Activated CD4-positive, alpha-beta T cell treated with anti-CD3 and anti-CD28 coated beads for 36 hours (primary cell): Measurements from ENCODE around the gene UBFD1. TPM values are rescaled to one million over a fixed set of nuclear protein-coding genes. Genes with fewer than 3 reads are reported as not detected.
"Not testable (repeated sequence)": the region's sequence is repeated elsewhere in the genome, so short reads cannot be mapped to it uniquely, and the experiment has no call there.

Experiments
- ATAC-seq: fragments of 200-7000 bp; cut with Tn5 transposase; one replicate; pipeline ENCODE4 v1.10.0; 2021; ENCODE audit warnings: mild to moderate bottlenecking, moderate library complexity
- CTCF ChIA-PET: fragments of 350-600 bp; sonication (Branson Sonifier 250); formaldehyde crosslinking; loops from one replicate; lab custom pipeline; 2021; ENCODE audit warnings: antibody characterized with exemption; lab: Charles Lee
- POLR2A ChIA-PET: fragments of 350-600 bp; sonication (Branson Sonifier 250); formaldehyde crosslinking; loops from one replicate; lab custom pipeline; 2021; ENCODE audit warnings: antibody characterized with exemption, inconsistent platforms; lab: Charles Lee
- DNase-seq: peaks from one replicate; pipeline ENCODE4 v3.0.0-alpha.2; 2020
- H3K27ac Mint-ChIP-seq: one replicate; pipeline ENCODE4 v1.8.0; 2021; ENCODE audit warnings: mixed read lengths
- H3K27me3 Mint-ChIP-seq: one replicate; pipeline ENCODE4 v1.8.0; 2021; ENCODE audit warnings: mixed read lengths
- H3K36me3 Mint-ChIP-seq: one replicate; pipeline ENCODE4 v1.8.0; 2021; ENCODE audit warnings: low read depth, mixed read lengths
- H3K4me1 Mint-ChIP-seq: one replicate; pipeline ENCODE4 v1.8.0; 2021; ENCODE audit warnings: mixed read lengths
- H3K4me3 Mint-ChIP-seq: one replicate; pipeline ENCODE4 v1.8.0; 2021; ENCODE audit warnings: mild to moderate bottlenecking, moderate library complexity, mixed read lengths
- H3K9me3 Mint-ChIP-seq: one replicate; pipeline ENCODE4 v1.8.0; 2021; ENCODE audit warnings: low read depth, mixed read lengths
- intact Hi-C, 2 experiments: fragments of 100-400 bp; cut with DNase I in 1 of 2; cut with micrococcal nuclease in 1 of 2; formaldehyde crosslinking; loops; one replicate each; pipeline versions ENCODE4 v1.14.2 to v1.15.1; 2022 to 2024; cut with DNase I, micrococcal nuclease
- total RNA-seq, 2 experiments: library from RNA; stranded (reverse); gene quantifications; one replicate each; pipeline ENCODE4 v1.2.3, GENCODE V29; 2021

Gene UBFD1
- 10 to 100 TPM; 56.8 to 57.2 TPM for total RNA-seq

GRCh38 chr16:23556881-23557778 is at the start of gene UBFD1, which contains the start of gene EARS2:
Gene UBFD1, plus strand, starts transcription at chr16:23557727. Its CDS starts 16 bp downstream, at chr16:23557743.
Gene EARS2, minus strand, starts transcription at chr16:23557350. Its CDS starts 7 bp downstream, at chr16:23557343.
- POLR2A ChIA-PET: interaction anchor here (0.9 to 1.5 kb wide), 6 partner anchors 13 to 52 kb away, joined by 3 to 5 read pairs (median 4); no protein-coding TSS in a partner anchor
- Mint-ChIP-seq H3K36me3 (peaks cover 30% of the 10 kb centered on the region), H3K27me3 (no peaks in the 10 kb centered on the region), H3K4me1 (peaks cover 34% of the 10 kb centered on the region), H3K27ac (peak within 1 kb of the TSS; percentile 94), H3K9me3 (no peaks in the 10 kb centered on the region), H3K4me3 (peak within 1 kb of the TSS; percentile 94)
- ATAC-seq (peak; percentile 92), DNase-seq (peak; percentile 99)
- CTCF ChIA-PET: interaction anchor here (0.8 to 1.5 kb wide), 4 partner anchors 36 to 95 kb away, joined by 3 to 9 read pairs (median 3); partner anchors contain the start of gene NDUFAB1
- intact Hi-C loops: loop anchor here (1.0 to 5.0 kb wide), 12 partner anchors 39 to 1604 kb away; partner anchors contain the start of genes DCTN5 (in 2 of the 2), NDUFAB1 (in 2 of the 2), PALB2 (in 2 of the 2) and COG7 (in 1 of the 2)

- CTCF ChIA-PET: no interaction called here
- DNase-seq (no peak), ATAC-seq (no peak)
- Mint-ChIP-seq H3K4me3 (peak overlapping the region; percentile 89), H3K27me3 (no peaks in the 10 kb centered on the region), H3K36me3 (peaks cover 25% of the 10 kb centered on the region), H3K4me1 (peaks cover 55% of the 10 kb centered on the region), H3K9me3 (no peaks in the 10 kb centered on the region), H3K27ac (peak overlapping the region; percentile 68)
- intact Hi-C loops: loop anchor here in 1 of 2 experiments (2.0 kb wide), 1 partner anchor 88 kb away; the partner anchor contains the start of gene NDUFAB1
- POLR2A ChIA-PET: no interaction called here
These were observed 48.7 kb upstream of the UBFD1 start for GRCh38 chr16:23508589-23509440.

GRCh38 chr16:23509441-23509754 is 48.1 kb upstream of the UBFD1 start:
- POLR2A ChIA-PET: no interaction called here
- H3K27ac Mint-ChIP-seq: peak overlapping the region; percentile 68
- DNase-seq: no peak
- H3K9me3 Mint-ChIP-seq: no peaks in the 10 kb centered on the region
- H3K4me3 Mint-ChIP-seq: peak overlapping the region; percentile 89
- ATAC-seq: no peak
- H3K36me3 Mint-ChIP-seq: peaks cover 27% of the 10 kb centered on the region
- CTCF ChIA-PET: no interaction called here
- intact Hi-C loops: loop anchor here in 1 of 2 experiments (2.0 kb wide), 1 partner anchor 87 kb away; the partner anchor contains the start of gene NDUFAB1
- no peaks in the 10 kb centered on the region for H3K27me3 Mint-ChIP-seq
- peaks cover 49% of the 10 kb centered on the region for H3K4me1 Mint-ChIP-seq

- DNase-seq (peak; percentile 48), ATAC-seq (peak; percentile 16)
- ChIA-PET POLR2A (interaction anchor here (0.7 kb wide), 1 partner anchor 168 kb away, joined by 6 read pairs; no protein-coding TSS in a partner anchor), CTCF (interaction anchor here (0.6 kb wide), 1 partner anchor 566 kb away, joined by 3 read pairs; no protein-coding TSS in a partner anchor)
- Mint-ChIP-seq H3K4me1 (peaks cover 49% of the 10 kb centered on the region), H3K27ac (peak overlapping the region; percentile 76), H3K4me3 (peak overlapping the region; percentile 89), H3K27me3 (no peaks in the 10 kb centered on the region), H3K9me3 (no peaks in the 10 kb centered on the region), H3K36me3 (peaks cover 29% of the 10 kb centered on the region)
- intact Hi-C loops: loop anchor here (1.0 to 2.0 kb wide), 6 partner anchors 48 to 360 kb away; partner anchors contain the start of genes NDUFAB1 (in 2 of the 2), COG7 (in 1 of the 2), DCTN5 (in 1 of the 2) and EARS2 (in 1 of the 2)
These were observed 47.8 kb upstream of the UBFD1 start for GRCh38 chr16:23509782-23510163.

GRCh38 chr16:23510164-23510914 is 47.2 kb upstream of the UBFD1 start, which contains the start of gene GGA2:
Gene GGA2, minus strand, starts transcription at chr16:23510494. Its CDS starts 83 bp downstream, at chr16:23510411.
- Mint-ChIP-seq H3K27ac (peak within 1 kb of the TSS; percentile 78), H3K27me3 (no peaks in the 10 kb centered on the region), H3K4me3 (peak within 1 kb of the TSS; percentile 89), H3K4me1 (peaks cover 48% of the 10 kb centered on the region), H3K9me3 (no peaks in the 10 kb centered on the region), H3K36me3 (peaks cover 30% of the 10 kb centered on the region)
- ChIA-PET POLR2A (interaction anchor here (0.7 kb wide), 1 partner anchor 168 kb away, joined by 6 read pairs; no protein-coding TSS in a partner anchor), CTCF (interaction anchor here (0.6 to 1.0 kb wide), 3 partner anchors 28 to 566 kb away, joined by 3 read pairs; no protein-coding TSS in a partner anchor)
- peak; percentile 88 for DNase-seq
- ATAC-seq: peak; percentile 87
- intact Hi-C loops: loop anchor here in 1 of 2 experiments (1.0 kb wide), 5 partner anchors 47 to 361 kb away; partner anchors contain the start of genes COG7, DCTN5, EARS2 and NDUFAB1

GRCh38 chr16:23510915-23511270 is 46.6 kb upstream of the UBFD1 start:
- ATAC-seq, H3K9me3 Mint-ChIP-seq, DNase-seq, H3K27me3 Mint-ChIP-seq, POLR2A ChIA-PET: not testable (repeated sequence)
- Mint-ChIP-seq H3K27ac (peak overlapping the region; percentile 78), H3K4me3 (peak overlapping the region; percentile 75), H3K4me1 (peaks cover 47% of the 10 kb centered on the region), H3K36me3 (peaks cover 31% of the 10 kb centered on the region)
- intact Hi-C loops: loop anchor here in 1 of 2 experiments (1.0 kb wide), 5 partner anchors 46 to 362 kb away; partner anchors contain the start of genes COG7, DCTN5, EARS2 and NDUFAB1
- CTCF ChIA-PET: interaction anchor here (1.0 kb wide), 1 partner anchor 59 kb away, joined by 3 read pairs; no protein-coding TSS in a partner anchor

- ChIA-PET CTCF (interaction anchor here (1.0 kb wide), 1 partner anchor 60 kb away, joined by 3 read pairs; no protein-coding TSS in a partner anchor), POLR2A (no interaction called here)
- Mint-ChIP-seq H3K9me3 (no peaks in the 10 kb centered on the region), H3K27me3 (no peaks in the 10 kb centered on the region), H3K36me3 (peaks cover 24% of the 10 kb centered on the region), H3K4me3 (no peak overlapping the region), H3K4me1 (peaks cover 44% of the 10 kb centered on the region), H3K27ac (no peak overlapping the region)
- intact Hi-C loops: no loop called here
- ATAC-seq (no peak), DNase-seq (no peak)
These were observed 45.8 kb upstream of the UBFD1 start for GRCh38 chr16:23511731-23512130.

- Mint-ChIP-seq H3K4me1 (peaks cover 40% of the 10 kb centered on the region), H3K4me3 (no peak overlapping the region), H3K27me3 (no peaks in the 10 kb centered on the region), H3K27ac (no peak overlapping the region), H3K36me3 (peaks cover 20% of the 10 kb centered on the region), H3K9me3 (no peaks in the 10 kb centered on the region)
- ChIA-PET POLR2A (no interaction called here), CTCF (no interaction called here)
- ATAC-seq (no peak), DNase-seq (no peak)
- intact Hi-C loops: no loop called here
These were observed 45.3 kb upstream of the UBFD1 start for GRCh38 chr16:23512168-23512695.

GRCh38 chr16:23514381-23515152 is 43.0 kb upstream of the UBFD1 start:
- Mint-ChIP-seq H3K4me3 (no peak overlapping the region), H3K4me1 (peaks cover 25% of the 10 kb centered on the region), H3K9me3 (no peaks in the 10 kb centered on the region), H3K27ac (peak overlapping the region; percentile 37), H3K36me3 (peaks cover 13% of the 10 kb centered on the region), H3K27me3 (no peaks in the 10 kb centered on the region)
- ATAC-seq: peak; percentile 17
- CTCF ChIA-PET: no interaction called here
- intact Hi-C loops: no loop called here
- DNase-seq: peak; percentile 37
- POLR2A ChIA-PET: no interaction called here
